ENCODE data around the gene SGPP2.
"Not testable (repeated sequence)": the region's sequence is repeated elsewhere in the genome, so short reads cannot be mapped to it uniquely, and the experiment has no call there.

SGPP2 gene

DNA sequence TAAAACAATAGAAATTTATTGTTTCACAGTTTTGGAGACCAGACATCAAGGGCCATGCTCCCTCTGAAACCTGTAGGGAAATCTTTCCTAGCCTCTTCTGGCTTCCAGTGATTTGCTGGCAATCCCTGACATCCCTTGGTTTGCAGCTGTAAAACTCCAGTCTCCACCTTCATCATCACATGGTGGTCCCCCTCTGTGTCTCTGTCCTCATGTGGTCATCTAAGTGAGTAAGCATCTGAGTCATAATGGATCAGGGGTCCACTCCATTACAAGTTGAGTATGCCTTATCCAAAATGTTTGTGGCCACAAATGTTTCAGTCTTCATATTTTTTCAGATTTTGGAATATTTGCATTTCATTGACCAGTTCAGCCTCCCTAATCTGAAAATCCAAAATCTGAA is 5.6 kb upstream of the SGPP2 start:
- no peak for DNase-seq
- TF ChIP-seq POLR2A (IDR thresholded peaks at IDR 0.05; ENCODE audit: low read length), result no peak
- no peak for TF ChIP-seq GATA1 (IDR thresholded peaks at IDR 0.05; ENCODE audit: low read depth, low read length)

DNA sequence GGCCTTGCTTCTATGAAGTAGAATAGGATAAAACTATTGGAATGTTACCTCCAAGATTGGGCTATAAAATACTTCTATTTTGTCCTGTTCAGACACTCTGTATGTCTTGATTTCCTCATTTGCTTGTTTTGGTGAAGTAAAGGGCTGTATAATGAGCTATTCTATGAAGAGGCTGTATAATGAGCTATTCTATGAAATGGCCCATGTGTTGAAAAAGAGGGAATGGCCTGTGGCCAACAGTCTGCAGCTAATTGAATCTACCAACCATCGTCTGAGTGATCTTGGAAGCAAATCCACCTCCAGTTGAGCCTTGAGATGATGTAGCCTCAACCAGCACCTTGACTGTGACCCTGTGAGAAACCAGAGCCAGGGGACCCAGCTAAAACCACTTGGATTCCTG is 3.8 kb upstream of the SGPP2 start:
- no peak for DNase-seq
- TF ChIP-seq POLR2A (IDR thresholded peaks at IDR 0.05; ENCODE audit: low read length) (no peak), GATA1 (IDR thresholded peaks at IDR 0.05; ENCODE audit: low read depth, low read length) (no peak)

DNA sequence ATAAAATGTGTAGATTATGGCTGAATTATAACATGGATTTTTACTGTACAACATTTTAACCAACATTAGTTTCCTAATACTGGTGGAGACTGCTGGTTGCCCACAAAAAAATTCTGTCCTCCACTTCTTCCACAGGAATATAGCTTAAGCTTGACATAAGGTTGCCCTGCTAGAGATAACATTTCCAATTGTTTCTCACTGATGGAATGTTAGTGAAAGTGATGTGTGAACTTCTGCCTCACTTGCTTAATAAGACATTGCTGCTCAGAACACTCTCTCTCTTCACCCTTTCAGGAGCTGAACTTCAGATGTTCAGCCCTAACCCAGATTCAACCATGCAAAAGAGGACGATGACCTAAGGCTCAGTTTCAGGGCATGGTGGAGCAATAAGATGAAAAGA is 2.7 kb upstream of the SGPP2 start:
- TF ChIP-seq POLR2A (IDR thresholded peaks at IDR 0.05; ENCODE audit: low read length) (no peak), GATA1 (IDR thresholded peaks at IDR 0.05; ENCODE audit: low read depth, low read length) (no peak)
- no peak for DNase-seq

DNA sequence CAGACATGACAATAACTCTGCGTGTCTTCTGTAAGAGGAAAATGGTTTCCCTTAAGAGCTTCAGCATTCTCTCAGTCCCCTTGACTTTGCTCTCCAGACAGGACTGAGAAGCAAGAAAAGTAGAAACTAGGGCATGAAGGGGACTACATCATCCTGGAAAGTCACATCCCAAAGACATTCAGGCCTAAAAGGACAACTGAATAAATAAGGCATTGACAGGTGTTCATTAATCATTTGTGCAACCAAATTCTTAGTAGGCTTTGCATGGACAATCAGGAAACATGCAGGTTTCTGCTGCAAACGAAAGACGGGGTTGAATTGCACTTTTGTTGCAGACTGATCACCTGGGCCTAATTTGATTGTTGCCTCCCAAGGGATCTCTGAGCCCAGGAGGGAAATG is 1.2 kb upstream of the SGPP2 start:
- no peak for DNase-seq
- no peak for TF ChIP-seq POLR2A (IDR thresholded peaks at IDR 0.05; ENCODE audit: low read length)
- TF ChIP-seq GATA1 (IDR thresholded peaks at IDR 0.05; ENCODE audit: low read depth, low read length), result no peak

DNA sequence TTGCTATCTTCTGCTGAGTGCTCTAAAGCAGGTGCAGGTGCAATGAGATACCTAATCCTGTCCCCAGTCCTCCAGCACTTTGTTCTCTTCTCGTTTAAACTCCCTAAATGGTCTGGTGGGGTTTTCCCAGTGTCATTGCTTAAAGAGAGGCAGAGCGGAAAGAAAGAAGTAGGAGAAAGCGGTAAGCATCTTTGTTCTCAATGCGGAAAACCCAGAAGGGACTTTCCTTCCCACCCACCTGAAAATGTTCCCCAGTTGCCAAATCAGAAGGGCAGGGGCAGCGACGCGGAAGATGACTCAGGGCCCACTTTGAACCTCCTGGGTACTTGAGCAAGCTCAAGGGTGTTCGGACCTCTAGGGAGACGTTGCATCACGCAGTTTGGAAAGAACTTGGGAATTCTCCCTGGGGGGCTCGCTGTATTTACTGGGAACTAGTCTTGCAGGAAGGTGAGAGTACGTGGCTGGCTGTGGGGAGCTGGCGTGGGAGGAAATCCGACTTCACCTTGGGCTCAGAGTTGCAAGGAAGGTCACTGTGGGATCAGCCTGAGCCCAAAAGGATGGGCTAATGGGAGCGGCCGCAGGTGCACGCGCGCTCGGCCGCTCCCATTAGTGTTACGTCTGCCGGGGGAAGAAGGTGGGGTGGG is 589 bp upstream of the SGPP2 start:
- DNase-seq, result no peak
- TF ChIP-seq POLR2A (IDR thresholded peaks at IDR 0.05; ENCODE audit: low read length) (no peak), GATA1 (IDR thresholded peaks at IDR 0.05; ENCODE audit: low read depth, low read length) (no peak)

DNA sequence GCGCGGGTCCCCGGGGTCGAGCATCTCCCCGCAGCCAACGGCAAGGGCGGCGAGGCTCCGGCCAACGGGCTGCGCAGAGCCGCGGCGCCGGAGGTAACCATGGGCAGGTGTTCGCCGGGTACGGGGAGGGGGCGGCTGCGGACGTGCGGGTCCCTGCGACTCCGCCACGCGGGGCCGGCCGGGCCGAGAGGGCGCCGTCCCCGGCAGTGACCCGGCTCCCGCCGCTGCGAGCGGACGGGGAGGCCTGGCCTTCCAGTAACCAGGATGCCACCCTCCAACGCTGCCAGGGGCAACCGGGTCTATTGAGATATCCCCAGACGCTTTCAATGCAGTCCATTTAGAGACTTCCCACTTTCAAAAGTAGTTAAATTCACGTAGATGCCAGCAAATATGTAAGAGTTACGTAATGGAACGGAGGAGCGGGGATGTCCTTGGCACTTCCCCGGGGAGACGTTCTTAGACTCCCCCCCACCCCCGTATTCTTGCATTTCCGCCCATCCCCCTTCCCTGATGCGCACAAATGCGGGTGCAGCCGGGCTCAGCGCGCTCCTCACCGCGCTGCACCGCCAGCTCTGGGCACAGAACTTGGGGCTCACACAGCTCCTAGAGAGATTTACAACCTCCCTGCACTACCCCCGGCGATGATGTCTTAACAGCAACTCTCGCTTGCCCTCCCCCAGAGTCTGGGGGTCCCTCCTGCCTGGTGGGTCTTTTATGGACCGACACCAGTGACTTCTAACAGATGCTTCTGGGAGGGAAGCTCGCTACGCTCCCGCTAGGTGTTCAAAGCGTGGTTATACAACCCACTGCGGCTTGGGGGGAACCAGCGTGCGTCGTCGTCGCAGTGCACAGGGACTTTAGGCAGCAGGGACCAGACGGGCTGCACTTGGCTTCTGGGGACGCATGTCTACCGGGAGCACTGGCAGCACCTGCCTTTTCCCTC is 657 bp downstream of the SGPP2 start:
- DNase-seq, result no peak
- TF ChIP-seq POLR2A (IDR thresholded peaks at IDR 0.05; ENCODE audit: low read length) (no peak), GATA1 (IDR thresholded peaks at IDR 0.05; ENCODE audit: low read depth, low read length) (no peak)

DNA sequence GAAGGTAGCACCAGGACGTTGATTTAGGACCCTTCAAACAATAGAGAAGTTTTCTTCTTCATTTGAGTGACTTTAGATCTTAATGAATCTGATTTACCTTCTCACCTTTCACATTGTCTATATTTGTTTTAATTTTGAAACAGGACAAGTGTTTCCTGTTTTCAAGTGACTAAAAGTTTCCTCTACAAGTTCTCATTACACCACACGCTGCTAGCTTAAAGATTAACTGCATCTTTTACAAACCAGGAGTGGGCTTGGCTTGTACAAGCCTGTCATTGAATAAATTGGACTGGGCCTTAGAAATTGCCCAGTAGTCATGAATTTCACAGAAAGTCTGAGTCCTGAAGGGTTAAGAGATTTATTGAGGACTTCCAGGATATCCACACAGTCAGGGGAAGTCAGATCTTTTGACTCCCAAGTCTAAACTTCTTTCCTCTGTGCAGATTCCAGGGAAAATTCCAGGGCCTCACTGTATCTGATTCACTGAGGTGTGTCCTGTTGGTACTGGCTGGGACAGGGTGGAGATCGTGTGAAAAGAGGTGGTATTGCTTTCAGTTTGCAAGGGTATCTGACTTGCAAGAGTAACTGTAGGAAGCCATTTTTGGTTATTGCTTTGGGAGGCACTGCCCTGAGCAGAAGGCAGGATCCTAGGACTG is 3.4 kb downstream of the SGPP2 start:
- no peak for DNase-seq
- TF ChIP-seq GATA1 (IDR thresholded peaks at IDR 0.05; ENCODE audit: low read depth, low read length), result no peak
- TF ChIP-seq POLR2A (IDR thresholded peaks at IDR 0.05; ENCODE audit: low read length), result no peak

DNA sequence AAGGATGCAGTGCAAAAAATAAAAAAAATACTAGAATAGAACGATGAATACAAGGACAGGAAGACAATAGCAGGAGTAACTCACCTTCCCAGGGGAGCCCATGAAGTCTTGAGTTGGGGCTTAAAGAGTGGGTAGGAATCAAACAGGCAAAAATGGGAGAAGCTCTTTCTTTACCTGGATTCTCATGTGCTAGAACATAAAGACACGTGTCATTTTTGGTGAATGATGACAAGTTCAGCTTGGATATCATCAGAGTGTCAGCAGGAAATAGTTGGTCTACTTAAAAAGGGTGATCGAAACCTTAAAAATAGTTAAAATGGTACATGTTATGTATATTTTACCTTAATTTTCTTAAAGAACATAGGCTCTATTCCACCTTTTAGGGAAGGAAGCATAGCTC is 5.7 kb downstream of the SGPP2 start:
- DNase-seq, result no peak
- TF ChIP-seq POLR2A (IDR thresholded peaks at IDR 0.05; ENCODE audit: low read length) (no peak), GATA1 (IDR thresholded peaks at IDR 0.05; ENCODE audit: low read depth, low read length) (no peak)

DNA sequence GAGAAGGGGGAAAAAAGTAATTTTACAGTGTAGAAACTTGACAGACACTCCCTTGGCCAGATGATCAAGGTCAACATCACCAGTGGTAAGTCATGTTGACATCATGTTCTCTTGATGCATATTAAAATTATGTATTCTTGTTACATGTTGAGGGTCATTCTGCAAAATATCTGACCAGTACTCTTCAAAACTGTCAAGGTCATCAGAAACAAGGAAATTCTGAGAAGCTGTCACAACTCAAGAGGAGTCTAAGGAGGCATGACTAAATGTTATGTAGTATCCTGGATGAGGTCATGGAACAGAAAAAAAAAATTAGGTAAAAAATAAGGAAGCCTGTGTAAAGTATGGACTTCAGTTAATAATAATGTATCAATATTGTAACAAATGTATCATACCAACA is 6.3 kb downstream of the SGPP2 start:
- TF ChIP-seq GATA1 (IDR thresholded peaks at IDR 0.05; ENCODE audit: low read depth, low read length) (no peak), POLR2A (IDR thresholded peaks at IDR 0.05; ENCODE audit: low read length) (no peak)
- no peak for DNase-seq

DNA sequence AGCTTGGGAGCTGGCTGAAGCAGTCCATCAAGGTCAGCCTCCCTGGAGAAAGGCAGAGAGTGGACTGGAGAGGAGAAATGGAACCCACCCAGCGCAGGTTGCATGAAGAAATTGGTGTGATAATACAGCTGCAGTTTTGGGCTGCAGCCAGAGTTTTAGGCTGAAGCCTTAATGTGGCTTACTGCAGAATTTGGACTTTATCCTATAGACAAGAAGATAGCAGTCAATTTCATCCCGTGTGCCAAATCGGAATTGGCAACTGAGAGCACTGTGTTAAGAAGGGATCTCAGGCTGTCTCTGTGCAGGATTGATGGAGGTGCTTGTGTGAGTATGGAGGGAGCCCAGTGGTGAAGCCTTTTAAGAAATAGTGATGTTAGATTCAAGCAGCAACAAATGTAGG is 7.5 kb downstream of the SGPP2 start:
- TF ChIP-seq GATA1 (IDR thresholded peaks at IDR 0.05; ENCODE audit: low read depth, low read length) (no peak), POLR2A (IDR thresholded peaks at IDR 0.05; ENCODE audit: low read length) (no peak)
- no peak for DNase-seq

DNA sequence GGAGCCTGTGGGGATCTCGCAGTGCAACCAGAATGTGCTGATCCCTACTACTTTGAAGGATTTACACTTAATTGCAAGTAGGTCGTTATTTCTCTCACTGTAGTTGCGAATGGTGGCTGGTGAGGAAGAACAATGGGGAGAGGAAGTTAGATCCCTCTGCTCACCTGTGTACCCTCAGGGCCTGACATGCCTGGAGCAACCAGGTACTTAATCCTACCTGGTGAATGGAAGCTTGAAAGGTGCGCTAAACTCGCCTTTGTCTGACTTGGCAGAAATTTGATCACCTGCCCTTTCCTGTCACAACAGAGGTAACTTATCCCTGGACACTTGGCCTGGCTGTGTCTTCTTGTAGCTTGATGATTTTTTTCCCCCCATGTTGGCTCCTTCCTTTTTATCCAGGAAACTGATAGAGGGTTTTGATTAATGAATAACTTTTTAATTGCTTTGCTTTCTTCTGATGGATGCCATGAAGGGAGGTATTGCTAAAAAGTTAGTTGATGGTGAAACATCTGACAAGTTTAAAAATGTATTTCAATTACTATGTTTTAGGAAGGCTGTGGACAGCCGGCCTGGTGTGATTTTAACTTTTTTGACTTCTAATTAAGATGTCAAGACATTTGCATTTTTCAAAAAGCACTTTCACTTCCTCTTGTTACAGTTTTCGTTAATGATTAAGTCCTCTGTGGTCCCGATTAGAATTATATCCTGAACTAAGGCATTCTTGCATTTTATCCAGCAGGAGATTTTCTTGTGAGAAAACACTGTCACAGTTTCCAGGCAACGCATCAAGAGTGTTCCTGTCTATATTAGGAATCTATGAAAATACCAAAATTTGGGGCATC is 9.2 kb downstream of the SGPP2 start:
- no peak for TF ChIP-seq GATA1 (IDR thresholded peaks at IDR 0.05; ENCODE audit: low read depth, low read length)
- TF ChIP-seq POLR2A (IDR thresholded peaks at IDR 0.05; ENCODE audit: low read length), result no peak
- DNase-seq, result no peak

DNA sequence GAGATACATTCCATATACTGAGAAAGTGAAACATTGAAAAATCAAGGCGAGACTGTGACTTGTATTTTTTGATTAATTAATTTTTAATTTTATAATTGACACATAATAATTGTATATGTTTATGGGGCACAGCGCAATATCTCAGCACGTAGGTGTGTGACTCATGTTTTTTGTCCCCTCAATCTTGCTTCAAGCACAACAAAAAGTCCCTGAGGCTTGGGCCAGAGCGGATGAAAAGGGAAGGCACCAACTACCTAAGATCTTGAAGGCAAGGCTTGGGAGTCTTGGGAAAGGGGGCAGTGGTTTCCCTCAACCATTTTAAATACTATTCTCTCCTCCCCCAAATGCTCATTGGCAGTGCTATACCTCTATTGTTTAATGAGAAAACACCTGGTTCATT is 9.9 kb downstream of the SGPP2 start:
- no peak for DNase-seq
- no peak for TF ChIP-seq GATA1 (IDR thresholded peaks at IDR 0.05; ENCODE audit: low read depth, low read length)
- TF ChIP-seq POLR2A (IDR thresholded peaks at IDR 0.05; ENCODE audit: low read length), result no peak

DNA sequence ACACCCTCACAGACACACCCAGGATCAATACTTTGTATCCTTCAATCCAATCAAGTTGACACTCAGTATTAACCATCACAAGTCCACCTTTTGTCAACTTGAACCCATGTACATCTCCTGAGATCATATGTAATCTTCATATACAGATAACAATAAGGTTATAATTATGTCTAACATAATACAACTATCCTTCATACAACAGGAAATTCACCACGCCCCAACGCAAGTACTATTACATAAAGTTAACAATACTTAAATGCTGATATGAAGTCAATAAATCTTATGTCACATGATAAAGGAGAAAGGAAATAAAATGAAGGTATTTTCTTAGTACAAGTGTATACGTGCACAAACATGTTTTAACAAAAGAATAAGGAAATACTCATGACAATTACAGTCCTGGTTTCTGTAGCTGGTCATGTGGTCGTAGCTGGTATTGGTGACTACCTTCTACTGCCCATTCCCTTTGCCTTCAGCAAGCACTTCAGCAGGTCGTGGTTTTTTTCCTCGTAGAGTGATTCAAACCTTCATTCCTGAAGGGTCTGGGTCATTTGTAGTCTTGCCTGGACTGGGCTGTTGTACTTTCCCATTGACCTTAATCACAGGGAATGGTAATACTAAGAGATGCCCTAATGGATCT is 11.2 kb downstream of the SGPP2 start:
- DNase-seq, result not testable (repeated sequence)
